Subcutaneous abdominal adipose tissue (tissue), 5 donors: ENCODE data around the gene HEG1.

Source experiments
- H3K27ac ChIP-seq: one replicate; pipeline ENCODE4 v1.7.0; 2013; ENCODE audit warnings: low read depth, mild to moderate bottlenecking, inconsistent platforms, low read length, moderate library complexity
- H3K27me3 ChIP-seq, 5 donors: one replicate each; pipeline ENCODE4 v1.7.0; 2013; ENCODE audit warnings: low read length in 5 of 5, inconsistent platforms in 1 of 5; ENCODE audit not compliant: control insufficient read depth in 5 of 5, insufficient read depth in 4 of 5
- H3K36me3 ChIP-seq, 5 donors: one replicate each; pipeline ENCODE4 v1.7.0; 2013; ENCODE audit warnings: low read length in 5 of 5; ENCODE audit not compliant: control insufficient read depth in 5 of 5, insufficient read depth in 5 of 5
- H3K4me1 ChIP-seq, 5 donors: one replicate each; pipeline ENCODE4 v1.7.0; 2013; ENCODE audit warnings: low read length in 5 of 5, mild to moderate bottlenecking in 3 of 5, moderate library complexity in 1 of 5; ENCODE audit not compliant: control insufficient read depth in 5 of 5, insufficient read depth in 5 of 5
- H3K4me3 ChIP-seq, 5 donors: one replicate each; pipeline ENCODE4 v1.7.0; 2013; ENCODE audit warnings: low read length in 5 of 5, low read depth in 1 of 5
- H3K9ac ChIP-seq, 5 donors: one replicate each; pipeline ENCODE4 v1.7.0; 2013; ENCODE audit warnings: low read length in 5 of 5, mild to moderate bottlenecking in 4 of 5, moderate library complexity in 3 of 5
- H3K9me3 ChIP-seq, 5 donors: one replicate each; pipeline ENCODE4 v1.7.0; 2013; ENCODE audit warnings: low read length in 5 of 5; ENCODE audit not compliant: control insufficient read depth in 5 of 5
- donor health status: healthy.
- donor health status: healthy.
- donor health status: healthy.
- donor health status: healthy.
- donor health status: healthy.

Gene HEG1

GRCh38 chr3:125072749-125073389 is 17.1 kb upstream of the HEG1 start:
- no peak overlapping the region for H3K9ac ChIP-seq
- H3K36me3 ChIP-seq = no peaks in the 10 kb centered on the region
- H3K27me3 ChIP-seq = no peaks in the 10 kb centered on the region
- H3K9me3 ChIP-seq = no peaks in the 10 kb centered on the region
- H3K27ac ChIP-seq = no peak overlapping the region
- peaks cover 0 to 10% (median 0%) of the 10 kb centered on the region in 5 donors for H3K4me1 ChIP-seq
- no peak overlapping the region for H3K4me3 ChIP-seq

- H3K9me3 ChIP-seq = no peaks in the 10 kb centered on the region
- H3K36me3 ChIP-seq = no peaks in the 10 kb centered on the region
- H3K27me3 ChIP-seq = no peaks in the 10 kb centered on the region
- peaks cover 0 to 10% (median 0%) of the 10 kb centered on the region in 5 donors for H3K4me1 ChIP-seq
- no peak overlapping the region for H3K4me3 ChIP-seq
- no peak overlapping the region for H3K9ac ChIP-seq
- no peak overlapping the region for H3K27ac ChIP-seq
Measured at GRCh38 chr3:125072301-125072700, 16.5 kb upstream of the HEG1 start.

DNA sequence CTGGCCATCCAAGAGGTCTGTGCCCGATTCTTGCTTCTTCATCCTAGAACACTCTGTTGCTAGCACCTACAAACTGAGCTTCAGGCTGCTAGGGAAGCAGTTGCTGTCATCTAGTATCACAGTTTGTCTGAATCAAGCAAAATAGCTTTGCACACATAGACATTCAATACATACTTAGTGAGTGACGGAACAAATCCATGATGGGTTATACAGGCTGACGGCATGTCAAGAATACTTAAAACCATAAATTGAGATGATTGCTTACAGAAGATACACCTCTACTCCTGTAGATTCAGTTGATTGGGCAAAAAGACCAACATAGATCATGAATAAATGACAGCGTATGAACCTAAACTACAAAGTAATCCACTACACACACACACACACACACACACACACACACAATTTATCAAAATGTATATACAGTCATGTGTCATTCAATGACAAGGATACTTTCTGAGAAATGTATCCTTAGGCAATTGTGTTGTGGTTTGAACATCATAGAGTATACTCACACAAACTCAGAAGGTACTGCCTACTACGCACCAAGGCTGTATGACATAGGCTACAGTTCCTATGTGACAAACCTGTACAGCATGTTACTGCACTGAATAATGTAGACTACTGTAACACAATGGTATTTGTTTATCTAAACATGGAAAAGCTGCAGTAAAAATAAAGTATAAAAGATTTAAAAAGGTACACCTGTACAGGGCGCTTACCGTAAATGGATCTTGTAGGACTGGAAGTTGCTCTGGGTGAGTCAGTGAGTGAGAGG is 14.4 kb upstream of the HEG1 start:
- Histone ChIP-seq H3K36me3 (no peaks in the 10 kb centered on the region), H3K9me3 (no peaks in the 10 kb centered on the region)

DNA sequence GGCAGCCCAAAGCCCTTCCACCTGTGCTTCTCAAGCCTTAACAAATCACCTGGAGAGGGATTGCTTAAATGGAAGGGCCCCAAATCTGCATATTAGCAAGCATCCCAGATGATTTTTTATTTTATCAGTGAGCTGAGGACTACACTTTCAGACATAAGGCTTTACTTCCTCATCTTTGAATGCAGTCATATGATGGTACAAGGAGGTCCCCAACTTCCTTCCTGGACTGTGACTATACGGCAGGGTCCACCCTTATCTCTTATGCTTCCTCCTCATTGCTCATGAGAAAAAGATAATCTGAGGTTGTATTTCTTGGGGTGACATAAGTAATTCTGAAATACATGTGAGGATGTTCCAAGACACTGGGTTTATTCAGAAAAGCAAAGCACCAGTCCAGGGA is 13.7 kb upstream of the HEG1 start:
- no peaks in the 10 kb centered on the region for H3K9me3 ChIP-seq
- no peaks in the 10 kb centered on the region for H3K27me3 ChIP-seq
- H3K36me3 ChIP-seq = no peaks in the 10 kb centered on the region
- no peak overlapping the region for H3K27ac ChIP-seq
- H3K4me1 ChIP-seq = peaks cover 0 to 10% (median 0%) of the 10 kb centered on the region in 5 donors
- no peak overlapping the region for H3K9ac ChIP-seq
- no peak overlapping the region for H3K4me3 ChIP-seq

More for the DNA sequence above, 14.4 kb upstream of the HEG1 start:
- Histone ChIP-seq H3K27me3 (no peaks in the 10 kb centered on the region), H3K4me1 (peaks cover 0 to 10% (median 0%) of the 10 kb centered on the region in 5 donors), H3K4me3 (no peak overlapping the region), H3K9ac (no peak overlapping the region), H3K27ac (no peak overlapping the region)

DNA sequence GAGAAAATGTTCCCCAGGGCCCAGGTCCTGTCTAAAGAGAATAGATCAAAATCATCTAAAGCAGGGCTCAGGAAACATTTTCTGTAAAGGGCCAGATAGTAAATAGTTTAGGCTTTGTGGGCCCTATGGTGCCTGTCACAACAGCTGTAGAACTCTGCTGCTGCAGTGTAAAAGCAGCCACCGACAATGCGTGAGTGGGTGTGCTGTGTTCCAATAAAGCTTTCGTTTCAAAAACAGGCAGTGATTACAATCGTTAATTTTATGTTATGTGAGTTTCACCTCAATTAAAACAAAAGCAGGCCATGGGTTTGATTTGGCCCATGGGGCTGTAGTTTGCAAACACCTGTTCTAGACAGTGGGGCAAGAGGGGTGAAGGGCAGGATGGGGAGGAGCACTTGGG is 12.5 kb upstream of the HEG1 start:
- Histone ChIP-seq H3K27ac (no peak overlapping the region), H3K9me3 (no peaks in the 10 kb centered on the region), H3K27me3 (no peaks in the 10 kb centered on the region), H3K36me3 (no peaks in the 10 kb centered on the region), H3K4me3 (no peak overlapping the region), H3K4me1 (peaks cover 2 to 15% (median 3%) of the 10 kb centered on the region in 5 donors), H3K9ac (no peak overlapping the region)

DNA sequence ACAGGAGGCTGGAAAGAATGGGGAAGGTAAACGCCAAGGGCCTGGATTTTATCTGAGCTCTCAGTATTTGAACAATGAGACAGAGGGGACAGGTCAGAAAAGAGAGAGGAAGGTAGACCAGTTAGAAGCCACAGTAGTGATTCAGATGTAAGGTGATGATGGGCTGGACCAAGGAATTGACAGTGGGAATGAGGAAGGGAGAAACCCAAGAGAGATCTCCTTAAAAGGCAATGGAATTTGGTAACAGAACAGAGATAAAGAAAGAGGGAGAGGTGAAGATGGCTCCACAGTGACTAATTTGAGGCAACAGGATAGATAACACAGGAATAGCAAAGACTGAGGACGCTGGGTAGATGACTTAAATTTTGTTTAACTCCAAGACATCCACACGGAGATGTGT is 11.4 kb upstream of the HEG1 start:
- no peaks in the 10 kb centered on the region for H3K27me3 ChIP-seq
- H3K36me3 ChIP-seq = no peaks in the 10 kb centered on the region
- H3K27ac ChIP-seq = no peak overlapping the region
- no peak overlapping the region for H3K9ac ChIP-seq
- H3K4me3 ChIP-seq = no peak overlapping the region
- peaks cover 7 to 26% (median 13%) of the 10 kb centered on the region in 5 donors for H3K4me1 ChIP-seq
- no peaks in the 10 kb centered on the region for H3K9me3 ChIP-seq

DNA sequence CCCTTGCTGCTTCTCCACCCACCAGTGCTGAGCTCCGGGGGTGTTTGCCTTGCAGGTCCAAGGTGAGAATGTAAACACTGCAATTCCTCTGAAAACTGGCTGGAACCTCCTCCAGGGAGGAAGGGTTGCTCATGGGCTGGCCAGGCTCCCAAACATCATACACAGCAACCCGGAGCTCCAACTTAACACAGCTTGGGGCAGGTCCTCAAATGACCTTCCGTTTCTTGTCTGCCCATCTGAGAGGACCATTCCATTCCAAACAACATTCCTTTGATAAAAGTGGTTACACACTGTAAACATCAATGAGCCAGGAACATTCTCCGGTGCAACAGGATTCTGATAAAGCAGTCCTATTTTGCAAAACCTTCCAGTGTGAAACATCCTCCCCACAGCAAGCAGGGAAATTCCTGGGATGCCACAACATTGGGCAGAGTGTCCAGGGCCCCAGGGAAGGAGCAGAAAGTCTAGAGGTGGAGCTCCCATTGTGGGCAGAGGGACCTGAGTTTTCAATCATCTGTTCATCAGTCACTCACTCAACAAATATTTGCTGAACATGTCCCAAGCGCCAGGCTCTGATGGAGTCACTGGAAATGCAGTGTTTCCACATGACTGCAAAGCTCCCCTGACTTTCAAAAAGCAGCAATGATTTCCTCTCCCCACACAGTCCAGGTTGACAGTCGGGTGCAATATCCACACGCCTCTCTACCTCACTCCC is 7.3 kb upstream of the HEG1 start:
- H3K27me3 ChIP-seq = no peaks in the 10 kb centered on the region

DNA sequence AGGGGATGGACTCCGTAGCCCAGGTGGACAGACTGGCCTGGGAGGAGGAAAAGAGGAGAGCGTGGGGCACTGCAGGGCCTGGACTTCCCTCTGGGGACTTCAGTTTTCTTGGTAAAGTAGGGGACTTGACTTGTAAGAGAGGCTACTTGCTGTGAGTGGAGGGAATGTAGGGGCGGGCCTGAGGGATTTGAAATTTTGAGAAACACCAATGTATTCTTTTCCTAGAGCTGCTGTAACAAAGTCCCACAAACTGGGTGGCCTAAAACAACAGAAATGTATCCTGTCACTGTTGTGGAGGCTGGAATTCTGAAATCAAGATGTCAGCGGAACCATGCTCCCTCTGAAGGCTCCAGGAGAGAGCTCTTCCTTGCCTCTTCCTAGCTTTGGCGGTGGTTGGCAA is 5.8 kb upstream of the HEG1 start:
- Histone ChIP-seq H3K9me3 (no peaks in the 10 kb centered on the region), H3K4me1 (peaks cover 15 to 46% (median 40%) of the 10 kb centered on the region in 5 donors), H3K36me3 (no peaks in the 10 kb centered on the region), H3K9ac (no peak overlapping the region), H3K27ac (peak overlapping the region; percentile 42), H3K4me3 (peak overlapping the region in 4 of 5 donors; percentile 13 to 39 (median 22)), H3K27me3 (no peaks in the 10 kb centered on the region)

More for the DNA sequence above, 7.3 kb upstream of the HEG1 start:
- no peak overlapping the region for H3K9ac ChIP-seq
- H3K36me3 ChIP-seq = no peaks in the 10 kb centered on the region
- H3K4me3 ChIP-seq = no peak overlapping the region
- H3K27ac ChIP-seq = no peak overlapping the region
- H3K4me1 ChIP-seq = peaks cover 15 to 42% (median 38%) of the 10 kb centered on the region in 5 donors
- H3K9me3 ChIP-seq = no peaks in the 10 kb centered on the region

DNA sequence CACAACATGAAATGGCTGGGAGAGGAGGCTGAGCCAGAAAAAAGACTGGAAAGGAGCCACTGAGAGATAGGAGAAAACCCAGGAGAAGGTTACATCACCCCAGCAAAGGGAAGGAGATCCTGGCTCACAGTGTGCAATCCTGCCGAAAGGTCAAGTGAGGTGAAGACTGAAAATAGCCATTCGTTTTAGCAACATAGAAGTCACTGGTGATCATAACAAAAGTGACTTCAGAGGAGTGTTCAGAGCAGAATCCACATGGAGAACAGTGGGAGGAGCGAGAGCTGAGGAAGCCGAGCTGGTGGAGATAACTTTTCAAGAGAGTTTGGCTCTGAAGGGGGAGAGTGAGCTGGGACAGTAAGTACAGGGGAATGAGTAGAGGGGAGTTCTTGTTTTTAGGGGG is 5.4 kb upstream of the HEG1 start:
- peak overlapping the region; percentile 42 for H3K27ac ChIP-seq

More for the DNA sequence above, 5.4 kb upstream of the HEG1 start:
- H3K4me1 ChIP-seq = peaks cover 17 to 51% (median 45%) of the 10 kb centered on the region in 5 donors
- H3K4me3 ChIP-seq = peak overlapping the region in 3 of 5 donors; percentile 19 to 39 (median 26)
- no peak overlapping the region for H3K9ac ChIP-seq
- H3K27me3 ChIP-seq = no peaks in the 10 kb centered on the region
- no peaks in the 10 kb centered on the region for H3K36me3 ChIP-seq
- H3K9me3 ChIP-seq = no peaks in the 10 kb centered on the region
